Stomach (tissue), 9 donors: Measurements from ENCODE around the gene OPCML. TPM values are rescaled to one million over a fixed set of nuclear protein-coding genes. Genes with fewer than 3 reads are reported as not detected.

Experiments used
- DNase-seq, 2 donors: peaks; one replicate each; pipeline versions ENCODE4 v3.0.0 to v3.0.0-alpha.2; 2013 to 2019
- H3K27ac ChIP-seq, 5 donors: fragments of 200-600 bp in 4 of 5; sonication (generic) in 4 of 5; one replicate each; pipeline ENCODE4 v1.5.1; 2013 to 2019; ENCODE audit warnings: mild to moderate bottlenecking in 1 of 5, moderate library complexity in 1 of 5
- H3K27me3 ChIP-seq, 3 donors: fragments of 200-600 bp; sonication (generic); one replicate each; pipeline ENCODE4 v1.5.1; 2017 to 2019; ENCODE audit warnings: mixed run types in 1 of 3
- H3K36me3 ChIP-seq, 4 donors: fragments of 200-600 bp; sonication (generic); 1 replicate in 3 of 4; 2 replicates in 1 of 4; pipeline ENCODE4 v1.5.1; 2016 to 2019
- H3K4me1 ChIP-seq, 4 donors: fragments of 200-600 bp; sonication (generic); one replicate each; pipeline ENCODE4 v1.5.1; 2016 to 2019
- H3K4me3 ChIP-seq, 4 donors: fragments of 200-600 bp; sonication (generic) in 3 of 4; one replicate each; pipeline ENCODE4 v1.5.1; 2016 to 2019; ENCODE audit warnings: mild to moderate bottlenecking in 1 of 4
- H3K9me3 ChIP-seq, 4 donors: fragments of 200-600 bp; sonication (generic); one replicate each; pipeline ENCODE4 v1.5.1; 2016 to 2019
- EP300 ChIP-seq: sonication (generic); formaldehyde crosslinking; IDR thresholded peaks from one replicate; pipeline ENCODE4 v1.6.1; 2017; ENCODE audit warnings: antibody characterized with exemption
- POLR2A ChIP-seq, 4 donors: fragments of 450-650 bp; IDR thresholded peaks; one replicate each; pipeline ENCODE4 v1.6.1; 2016; ENCODE audit warnings: antibody characterized with exemption in 4 of 4, control low read depth in 2 of 4, mild to moderate bottlenecking in 1 of 4, moderate library complexity in 1 of 4
- POLR2AphosphoS5 ChIP-seq, 3 donors: sonication (generic); formaldehyde crosslinking; IDR thresholded peaks; one replicate each; pipeline ENCODE4 v1.6.1; 2016; ENCODE audit warnings: antibody characterized with exemption in 3 of 3
- WGBS, 5 donors: extraction: QIAGEN DNeasy Blood & Tissue Kit in 3 of 5; methylation state at CpG; one replicate each; pipeline versions ENCODE4 v1.1.5 to v1.1.7; 2013 to 2018; 5-methylcytosine and 5-hydroxymethylcytosine counted together
- intact Hi-C: fragments of 100-400 bp; cut with DNase I; formaldehyde crosslinking; loops from one replicate; pipeline ENCODE4 v1.15.1; 2023; ENCODE audit warnings: low total_unique reads
- polyA plus RNA-seq, 3 donors: library from polyadenylated mRNA; stranded (reverse); fragments of 200-250 nt; gene quantifications; one replicate each; pipeline ENCODE4 v1.2.3, GENCODE V29; 2013
- total RNA-seq, 5 donors: library from RNA; depleted of rRNA; stranded (reverse); fragments of >200 nt; gene quantifications; one replicate each; pipeline versions ENCODE4 v1.1.0 to v1.2.3, GENCODE V29; 2014 to 2016
- TF ChIP-seq, protein P1 (sequence below), 7 experiments: fragments of 450-650 bp in 4 of 7; fragments of 200-600 bp in 3 of 7; sonication (generic) in 3 of 7; IDR thresholded peaks; one replicate each; pipeline ENCODE4 v1.5.1; 2016 to 2019; ENCODE audit warnings: antibody characterized with exemption in 7 of 7, control low read depth in 2 of 7, mild to moderate bottlenecking in 1 of 7
- donor health status: healthy with polysubstance abuse.
- donor health status: Bipolar disorder and iron deficiency.
- donor health status: healthy.

Gene OPCML
- total and polyA plus RNA-seq, 8 donors = 0.03 to 0.92 (median 0.55) TPM; not detected in 3

DNA sequence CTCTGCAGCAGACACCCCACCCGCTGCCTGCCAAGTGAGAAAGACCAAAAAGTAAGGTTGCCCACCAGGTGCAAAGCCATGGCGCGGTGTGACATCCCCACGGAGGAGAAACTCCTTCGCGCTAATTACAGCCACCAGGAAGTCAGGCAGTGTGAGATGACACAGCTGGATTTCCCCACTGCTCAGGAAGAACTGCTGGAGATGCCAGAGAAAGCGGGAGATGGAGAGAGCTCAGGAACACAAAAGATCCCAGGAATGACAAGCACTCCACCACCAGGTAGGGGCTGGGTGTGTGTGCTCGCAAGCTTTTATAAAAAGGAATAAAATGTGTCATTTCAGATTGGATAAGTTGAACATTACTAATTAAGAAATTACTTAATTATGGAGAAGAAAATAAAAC, 292.7 kb downstream of the OPCML start:
- no peaks in the 10 kb centered on the region for H3K36me3 ChIP-seq
- no peak overlapping the region for H3K27ac ChIP-seq
- no peak overlapping the region for H3K4me3 ChIP-seq
- no peak for DNase-seq
- TF ChIP-seq POLR2A (IDR thresholded peaks at IDR 0.05) (no peak), EP300 (no peak), POLR2AphosphoS5 (IDR thresholded peaks at IDR 0.05) (no peak)
- TF ChIP-seq, protein P1, sequence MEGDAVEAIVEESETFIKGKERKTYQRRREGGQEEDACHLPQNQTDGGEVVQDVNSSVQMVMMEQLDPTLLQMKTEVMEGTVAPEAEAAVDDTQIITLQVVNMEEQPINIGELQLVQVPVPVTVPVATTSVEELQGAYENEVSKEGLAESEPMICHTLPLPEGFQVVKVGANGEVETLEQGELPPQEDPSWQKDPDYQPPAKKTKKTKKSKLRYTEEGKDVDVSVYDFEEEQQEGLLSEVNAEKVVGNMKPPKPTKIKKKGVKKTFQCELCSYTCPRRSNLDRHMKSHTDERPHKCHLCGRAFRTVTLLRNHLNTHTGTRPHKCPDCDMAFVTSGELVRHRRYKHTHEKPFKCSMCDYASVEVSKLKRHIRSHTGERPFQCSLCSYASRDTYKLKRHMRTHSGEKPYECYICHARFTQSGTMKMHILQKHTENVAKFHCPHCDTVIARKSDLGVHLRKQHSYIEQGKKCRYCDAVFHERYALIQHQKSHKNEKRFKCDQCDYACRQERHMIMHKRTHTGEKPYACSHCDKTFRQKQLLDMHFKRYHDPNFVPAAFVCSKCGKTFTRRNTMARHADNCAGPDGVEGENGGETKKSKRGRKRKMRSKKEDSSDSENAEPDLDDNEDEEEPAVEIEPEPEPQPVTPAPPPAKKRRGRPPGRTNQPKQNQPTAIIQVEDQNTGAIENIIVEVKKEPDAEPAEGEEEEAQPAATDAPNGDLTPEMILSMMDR (IDR thresholded peaks at IDR 0.05) = no peak
- H3K27me3 ChIP-seq = peaks cover 0 to 11% (median 4%) of the 10 kb centered on the region in 3 donors
- intact Hi-C loops = no loop called here
- 84 to 91% (median 87%) methylated on average over 8 of the region's 8 CpGs for WGBS, 5 donors
- no peaks in the 10 kb centered on the region for H3K4me1 ChIP-seq
- no peaks in the 10 kb centered on the region for H3K9me3 ChIP-seq

DNA sequence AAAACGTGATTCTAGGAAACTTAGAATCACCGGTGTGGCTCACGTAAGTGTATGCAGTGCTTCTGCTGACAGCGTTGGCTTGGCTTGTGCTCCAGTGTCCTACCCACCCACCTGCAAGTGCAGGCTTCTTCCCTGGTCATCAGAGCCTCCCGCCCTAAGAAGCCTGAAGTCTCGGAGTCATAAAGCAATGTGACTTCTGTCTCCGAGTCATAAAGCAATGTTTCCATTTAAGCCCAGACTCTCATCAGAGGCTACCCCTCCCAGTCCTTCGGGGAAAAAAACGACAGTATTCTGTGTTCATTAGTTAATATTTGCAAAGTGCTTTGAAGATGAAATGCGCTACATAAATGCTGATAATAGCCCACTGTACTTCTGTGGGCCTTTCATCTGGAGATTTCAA, 293.8 kb downstream of the OPCML start:
- H3K9me3 ChIP-seq = peaks cover 0 to 4% (median 4%) of the 10 kb centered on the region in 4 donors
- H3K4me1 ChIP-seq = no peaks in the 10 kb centered on the region
- intact Hi-C loops = no loop called here
- H3K27me3 ChIP-seq = peaks cover 0 to 10% (median 4%) of the 10 kb centered on the region in 3 donors
- TF ChIP-seq, protein P1 (IDR thresholded peaks at IDR 0.05) = no peak
- no peak for TF ChIP-seq POLR2A (IDR thresholded peaks at IDR 0.05)
- WGBS, 5 donors = 67 to 80% (median 71%) methylated on average over 10 of the region's 10 CpGs
- H3K27ac ChIP-seq = no peak overlapping the region
- DNase-seq = no peak
- no peaks in the 10 kb centered on the region for H3K36me3 ChIP-seq
- H3K4me3 ChIP-seq = no peak overlapping the region

DNA sequence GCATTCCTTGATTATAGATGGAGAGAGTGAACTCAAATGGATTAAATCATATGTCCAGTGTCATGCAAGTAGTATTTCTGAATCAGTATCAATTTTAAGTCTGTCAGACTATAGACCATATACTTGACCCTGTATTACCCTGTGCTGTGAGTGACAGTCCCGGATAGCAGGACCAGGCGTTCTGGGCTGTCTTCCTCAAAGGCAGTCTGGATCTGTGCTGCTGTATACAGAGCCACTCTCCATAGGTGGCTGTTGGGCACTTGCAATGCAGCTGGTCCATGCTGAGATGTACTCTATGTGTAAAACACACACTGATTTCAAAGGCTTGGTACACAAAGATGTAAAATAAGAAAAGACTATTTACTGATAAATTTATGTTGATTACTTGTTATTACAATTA, 294.3 kb downstream of the OPCML start:
- peaks cover 0 to 8% (median 8%) of the 10 kb centered on the region in 4 donors for H3K9me3 ChIP-seq
- 83 to 94% (median 84%) methylated on average over 2 of the region's 2 CpGs for WGBS, 5 donors
- DNase-seq = no peak
- intact Hi-C loops = no loop called here
- H3K4me3 ChIP-seq = no peak overlapping the region
- peaks cover 0 to 10% (median 4%) of the 10 kb centered on the region in 3 donors for H3K27me3 ChIP-seq
- no peaks in the 10 kb centered on the region for H3K36me3 ChIP-seq
- H3K27ac ChIP-seq = no peak overlapping the region
- H3K4me1 ChIP-seq = no peaks in the 10 kb centered on the region
- TF ChIP-seq, protein P1 (IDR thresholded peaks at IDR 0.05) = no peak
- TF ChIP-seq EP300 = no peak

DNA sequence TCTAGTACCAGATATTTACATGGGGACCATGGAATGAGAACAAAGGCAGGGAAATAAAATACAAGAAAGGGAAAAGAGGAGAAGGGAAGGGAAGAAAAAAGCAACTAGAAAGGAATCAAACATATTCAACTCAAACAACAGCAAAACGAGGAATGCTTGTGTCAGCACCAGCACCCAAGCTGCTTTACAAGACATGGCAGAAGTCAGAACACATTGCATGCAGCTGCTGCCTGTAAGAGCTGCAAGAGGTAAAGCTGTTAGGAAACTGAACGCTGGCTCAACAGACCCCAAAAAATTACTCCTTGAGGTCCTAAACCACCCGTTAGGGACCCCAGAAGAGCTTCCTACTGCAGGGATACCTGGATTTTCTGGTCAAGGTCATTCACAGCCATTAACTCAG, 296.9 kb downstream of the OPCML start:
- H3K27ac ChIP-seq = no peak overlapping the region

More for the DNA sequence above, 296.9 kb downstream of the OPCML start:
- H3K4me1 ChIP-seq = no peaks in the 10 kb centered on the region
- no peaks in the 10 kb centered on the region for H3K36me3 ChIP-seq
- peaks cover 0 to 10% (median 4%) of the 10 kb centered on the region in 3 donors for H3K27me3 ChIP-seq
- DNase-seq = no peak
- H3K9me3 ChIP-seq = peaks cover 0 to 10% (median 8%) of the 10 kb centered on the region in 4 donors
- TF ChIP-seq EP300 = no peak
- no peak for TF ChIP-seq POLR2AphosphoS5 (IDR thresholded peaks at IDR 0.05)
- no peak for TF ChIP-seq POLR2A (IDR thresholded peaks at IDR 0.05)
- TF ChIP-seq, protein P1 (IDR thresholded peaks at IDR 0.05) = no peak
- 51 to 74% (median 65%) methylated on average over 3 of the region's 3 CpGs for WGBS, 5 donors
- intact Hi-C loops = no loop called here
- no peak overlapping the region for H3K4me3 ChIP-seq
